GM23248 (cell line): ENCODE results near the gene TAB2. TPM values are rescaled to one million over a fixed set of nuclear protein-coding genes. Genes with fewer than 3 reads are reported as not detected.

Experiments
- DNase-seq: peaks from one replicate; pipeline ENCODE4 v3.0.0-alpha.2; 2015
- H2AFZ ChIP-seq: fragments of 200-600 bp; sonication (generic); 2 replicates; pipeline ENCODE4 v1.6.1; 2016; ENCODE audit warnings: antibody characterized with exemption
- H3F3A ChIP-seq: fragments of 200-600 bp; sonication (generic); 2 replicates; pipeline ENCODE4 v1.6.1; 2016; ENCODE audit warnings: mild to moderate bottlenecking, antibody characterized with exemption, mixed run types; ENCODE audit not compliant: insufficient read depth
- H3K27ac ChIP-seq: fragments of 200-600 bp; sonication (generic); 2 replicates; pipeline ENCODE4 v1.5.1; 2016; ENCODE audit warnings: mild to moderate bottlenecking
- H3K27me3 ChIP-seq: fragments of 200-600 bp; sonication (generic); replicated peaks from 2 replicates; pipeline ENCODE4 v1.6.1; 2016; ENCODE audit warnings: mild to moderate bottlenecking; ENCODE audit not compliant: insufficient read depth
- H3K36me3 ChIP-seq: fragments of 200-600 bp; sonication (generic); 2 replicates; pipeline ENCODE4 v1.6.1; 2016; ENCODE audit warnings: low read depth, mild to moderate bottlenecking
- H3K4me1 ChIP-seq: fragments of 200-600 bp; sonication (generic); 2 replicates; pipeline ENCODE4 v1.6.1; 2016; ENCODE audit warnings: mild to moderate bottlenecking; ENCODE audit not compliant: insufficient read depth
- H3K4me2 ChIP-seq: fragments of 200-600 bp; sonication (generic); one replicate; pipeline ENCODE4 v1.6.1; 2016; ENCODE audit warnings: mild to moderate bottlenecking; ENCODE audit not compliant: unreplicated experiment
- H3K4me3 ChIP-seq: fragments of 200-600 bp; sonication (generic); 2 replicates; pipeline ENCODE4 v1.5.1; 2016; ENCODE audit warnings: mild to moderate bottlenecking
- H3K79me2 ChIP-seq: fragments of 200-600 bp; sonication (generic); 2 replicates; pipeline ENCODE4 v1.6.1; 2016; ENCODE audit warnings: mild to moderate bottlenecking; ENCODE audit not compliant: insufficient read depth
- H3K9ac ChIP-seq: fragments of 200-600 bp; sonication (generic); 2 replicates; pipeline ENCODE4 v1.6.1; 2016; ENCODE audit warnings: mild to moderate bottlenecking
- H3K9me2 ChIP-seq: fragments of 200-600 bp; sonication (generic); 2 replicates; pipeline ENCODE4 v1.6.1; 2016; ENCODE audit warnings: mixed run types, mild to moderate bottlenecking, moderate library complexity; ENCODE audit not compliant: insufficient read depth
- H3K9me3 ChIP-seq: fragments of 200-600 bp; sonication (generic); one replicate; pipeline ENCODE4 v1.6.1; 2017; ENCODE audit warnings: low read depth
- H4K20me1 ChIP-seq: fragments of 200-600 bp; sonication (generic); 2 replicates; pipeline ENCODE4 v1.6.0; 2016; ENCODE audit not compliant: insufficient read depth
- EZH2 ChIP-seq: fragments of 200-600 bp; sonication (generic); IDR thresholded peaks from 2 replicates; pipeline ENCODE4 v1.6.1; 2018; ENCODE audit warnings: antibody characterized with exemption, mild to moderate bottlenecking; ENCODE audit not compliant: insufficient read depth, poor library complexity, severe bottlenecking
- EZH2phosphoT487 ChIP-seq: fragments of 200-600 bp; sonication (generic); IDR thresholded peaks from 2 replicates; pipeline ENCODE4 v1.6.1; 2018; ENCODE audit warnings: antibody characterized with exemption, moderate library complexity, mild to moderate bottlenecking, low read depth; ENCODE audit not compliant: insufficient read depth
- WGBS, 2 experiments: methylation state at CpG; one replicate each; pipeline ENCODE4 v1.1.6; 2015 to 2017; ENCODE audit warnings: low lambda C conversion rate in 2 of 2, low coverage in 1 of 2; ENCODE audit errors: missing lambda C conversion rate in 2 of 2; 5-methylcytosine and 5-hydroxymethylcytosine counted together
- in situ Hi-C: fragments of 300-500 bp; cut with MboI; formaldehyde crosslinking; loops from 2 replicates; pipeline ENCODE4 v1.15.0; 2020
- polyA plus RNA-seq: library from polyadenylated mRNA; unstranded; fragments of >200 nt; fragmentation: Nextera tagmentation; extraction: Ambion mirVana; gene quantifications from 2 replicates; pipeline ENCODE4 v1.2.1, GENCODE V29; 2016
- total RNA-seq: library from RNA; depleted of rRNA; stranded (reverse); fragments of >200 nt; shearing (Covaris generic); gene quantifications from 2 replicates; pipeline ENCODE4 v1.2.3, GENCODE V29; 2014

Gene TAB2
- total and polyA plus RNA-seq, 2 experiments from 2014 or later, result 11.6 to 28.4 TPM

DNA sequence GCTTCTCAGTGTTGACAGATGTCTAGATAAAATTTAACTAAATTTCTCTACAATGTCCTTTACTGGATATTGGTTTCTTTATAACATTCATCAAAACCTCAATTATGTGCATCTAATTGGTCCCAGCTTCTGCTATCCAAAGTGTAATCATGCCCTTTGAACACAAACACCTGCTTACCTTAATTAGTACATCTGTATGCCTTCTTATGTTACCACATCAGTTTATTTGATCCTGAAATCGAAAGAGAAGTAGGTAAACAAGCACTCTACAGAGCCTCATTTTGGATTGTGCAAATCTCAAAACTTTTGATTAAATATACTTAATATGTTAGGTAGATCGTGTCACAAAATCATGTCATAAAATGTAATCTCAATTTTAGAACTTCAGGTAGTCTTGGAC lies 36.5 kb downstream of the TAB2 start:
- no peak overlapping the region for H3K9ac ChIP-seq
- H3K4me3 ChIP-seq, result no peak overlapping the region
- H3K27ac ChIP-seq, result no peak overlapping the region
- DNase-seq, result no peak
- H3K4me2 ChIP-seq, result no peak overlapping the region
- H3F3A ChIP-seq, result no peaks in the 10 kb centered on the region
- H3K4me1 ChIP-seq, result no peaks in the 10 kb centered on the region
- no peaks in the 10 kb centered on the region for H3K36me3 ChIP-seq
- 98 to 100% methylated on average over 2 of the region's 2 CpGs for WGBS, 2 experiments
- in situ Hi-C loops, result no loop called here
- H3K27me3 ChIP-seq, result no peaks in the 10 kb centered on the region
- peaks cover 19% of the 10 kb centered on the region; the same call in 1 of the 2 replicates for H4K20me1 ChIP-seq
- TF ChIP-seq EZH2phosphoT487, result no peak
- no peak for TF ChIP-seq EZH2
- H3K79me2 ChIP-seq, result peaks cover 100% of the 10 kb centered on the region
- H3K9me3 ChIP-seq, result no peaks in the 10 kb centered on the region
- no peak overlapping the region for H2AFZ ChIP-seq
- H3K9me2 ChIP-seq, result no peaks in the 10 kb centered on the region

DNA sequence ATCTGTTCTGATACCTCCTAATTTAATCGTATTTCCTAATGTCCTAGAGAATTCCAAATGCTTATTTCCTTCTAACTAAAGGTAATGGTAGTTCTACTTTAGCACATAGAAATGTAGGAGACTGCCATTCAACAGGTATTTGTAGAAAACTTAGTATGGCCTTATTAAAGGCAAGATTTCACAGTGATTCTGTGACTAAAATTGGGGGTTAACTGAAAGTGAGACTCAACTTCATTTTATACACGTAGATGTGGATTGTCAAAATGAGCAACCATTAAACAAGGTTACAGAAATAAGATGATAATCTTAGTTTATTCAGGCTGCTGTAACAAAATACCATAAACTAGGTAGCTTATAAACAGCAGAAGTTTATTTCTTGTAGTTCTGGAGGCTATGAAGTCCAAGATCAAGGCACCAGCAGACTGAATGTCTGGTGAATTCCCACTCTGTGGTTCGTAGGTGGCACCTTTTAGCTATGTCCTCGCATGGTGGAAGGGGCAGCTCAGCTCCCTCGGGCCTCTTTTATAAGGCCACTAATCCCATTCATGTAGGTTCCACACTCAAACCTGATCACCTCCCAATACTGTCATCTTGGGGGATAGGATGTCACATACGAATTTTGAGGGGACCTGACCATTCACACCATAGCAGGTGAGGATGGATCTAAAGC lies 38.7 kb downstream of the TAB2 start:
- Histone ChIP-seq H3K4me1 (no peaks in the 10 kb centered on the region), H3K9me3 (no peaks in the 10 kb centered on the region), H3K4me2 (no peak overlapping the region), H3K9me2 (no peaks in the 10 kb centered on the region), H3K4me3 (no peak overlapping the region), H3F3A (no peaks in the 10 kb centered on the region), H3K27ac (no peak overlapping the region), H4K20me1 (peaks cover 13% of the 10 kb centered on the region; the same call in 1 of the 2 replicates), H3K9ac (no peak overlapping the region), H3K36me3 (no peaks in the 10 kb centered on the region), H2AFZ (no peak overlapping the region), H3K27me3 (no peaks in the 10 kb centered on the region), H3K79me2 (peaks cover 100% of the 10 kb centered on the region)
- no peak for TF ChIP-seq EZH2
- TF ChIP-seq EZH2phosphoT487, result no peak
- WGBS, 2 experiments, result 93 to 96% methylated on average over 6 of the region's 6 CpGs
- in situ Hi-C loops, result no loop called here
- no peak for DNase-seq

DNA sequence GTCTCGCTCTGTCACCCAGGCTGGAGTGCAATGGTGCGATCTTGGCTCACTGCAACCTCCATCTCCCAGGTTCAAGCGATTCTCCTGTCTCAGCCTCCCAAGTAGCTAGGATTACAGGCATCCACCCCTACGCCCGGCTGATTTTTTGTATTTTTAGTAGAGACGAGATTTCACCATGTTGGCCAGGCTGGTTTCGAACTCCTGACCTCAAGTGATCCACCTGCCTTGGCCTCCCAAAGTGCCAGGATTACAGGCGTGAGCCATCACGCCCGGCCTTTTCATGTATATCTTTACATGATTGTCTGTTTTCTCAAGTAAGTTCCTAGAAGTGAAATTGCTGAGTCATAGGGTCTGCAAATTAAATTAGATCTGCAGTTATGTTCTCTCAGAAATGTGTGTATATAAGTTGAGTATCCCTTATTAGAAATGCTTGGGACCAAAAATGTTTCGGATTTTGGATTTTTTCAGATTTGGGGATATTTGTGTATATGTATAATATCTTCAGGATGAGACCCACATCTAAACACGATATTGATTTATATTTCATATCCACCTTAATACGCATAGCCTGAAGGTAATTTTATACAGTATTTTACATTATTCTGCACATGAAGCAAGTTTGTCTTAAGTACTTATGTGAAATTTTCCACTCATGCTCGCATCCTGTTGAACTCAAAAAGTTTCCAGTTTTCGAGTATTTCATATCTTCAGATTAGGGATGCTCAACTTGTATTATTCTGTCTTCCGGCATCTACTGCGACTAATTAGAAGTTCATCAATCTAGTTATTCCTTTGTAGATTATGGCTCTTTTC lies 40.4 kb downstream of the TAB2 start:
- no peaks in the 10 kb centered on the region for H3K9me2 ChIP-seq
- in situ Hi-C loops, result no loop called here
- peaks cover 100% of the 10 kb centered on the region for H3K79me2 ChIP-seq
- H4K20me1 ChIP-seq, result peaks cover 17% of the 10 kb centered on the region; the same call in 1 of the 2 replicates
- WGBS, 2 experiments, result 95% methylated on average over 17 of the region's 17 CpGs
- no peak overlapping the region for H2AFZ ChIP-seq
- no peaks in the 10 kb centered on the region for H3F3A ChIP-seq
- no peaks in the 10 kb centered on the region for H3K36me3 ChIP-seq
- H3K4me2 ChIP-seq, result no peak overlapping the region
- no peaks in the 10 kb centered on the region for H3K9me3 ChIP-seq
- H3K27ac ChIP-seq, result no peak overlapping the region
- no peak for DNase-seq
- no peaks in the 10 kb centered on the region for H3K4me1 ChIP-seq
- no peak overlapping the region for H3K9ac ChIP-seq
- no peaks in the 10 kb centered on the region for H3K27me3 ChIP-seq
- TF ChIP-seq EZH2 (no peak), EZH2phosphoT487 (no peak)
- no peak overlapping the region for H3K4me3 ChIP-seq

DNA sequence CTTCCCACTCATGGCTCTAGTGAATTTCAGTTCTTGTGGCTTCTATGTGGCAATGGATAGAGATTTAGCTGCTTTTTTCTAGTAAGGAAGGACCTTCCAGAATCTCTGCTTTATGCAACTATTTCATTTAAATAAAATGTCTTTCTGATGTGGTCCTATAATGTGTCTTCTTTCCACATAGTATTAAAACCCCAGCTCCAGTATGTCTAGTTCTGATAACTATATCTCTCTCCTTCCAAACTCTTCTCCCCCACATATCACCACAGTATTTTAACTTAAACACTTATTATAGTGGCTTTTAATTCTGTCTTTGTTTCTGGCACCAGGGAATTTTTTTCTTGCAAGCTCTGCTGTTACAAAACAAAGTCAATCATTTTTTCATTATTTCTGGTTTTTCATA lies 41.9 kb downstream of the TAB2 start:
- Histone ChIP-seq H3K4me2 (no peak overlapping the region), H3K4me1 (no peaks in the 10 kb centered on the region), H3K4me3 (no peak overlapping the region), H3K9me3 (no peaks in the 10 kb centered on the region), H3K36me3 (no peaks in the 10 kb centered on the region), H3K9ac (no peak overlapping the region), H4K20me1 (peaks cover 12% of the 10 kb centered on the region; the same call in 1 of the 2 replicates), H3K27me3 (no peaks in the 10 kb centered on the region), H3K9me2 (no peaks in the 10 kb centered on the region), H2AFZ (no peak overlapping the region), H3K27ac (no peak overlapping the region), H3K79me2 (peaks cover 100% of the 10 kb centered on the region), H3F3A (no peaks in the 10 kb centered on the region)
- TF ChIP-seq EZH2phosphoT487, result no peak
- TF ChIP-seq EZH2, result no peak
- in situ Hi-C loops, result no loop called here
- DNase-seq, result no peak
